NCI-H2107 treated with DMSO at 0.1 percent for 48 hours (cell line): Measurements from ENCODE around the gene THADA.

ENCODE experiments used
- DNase-seq: peaks from one replicate; lab custom pipeline; 2025; ENCODE audit not compliant: unreplicated experiment; lab: John Stamatoyannopoulos, UW

The THADA gene

GRCh38 chr2:43255296-43255910 is 340.4 kb downstream of the THADA start:
- DNase-seq = peak; percentile 65

GRCh38 chr2:43254331-43254730 is 341.5 kb downstream of the THADA start:
- no peak for DNase-seq

- DNase-seq = peak; percentile 75
These were observed 344.6 kb downstream of the THADA start for GRCh38 chr2:43251171-43251731.

- no peak for DNase-seq
These were observed 345.8 kb downstream of the THADA start for GRCh38 chr2:43250015-43250414.

- no peak for DNase-seq
These were observed 347.2 kb downstream of the THADA start for GRCh38 chr2:43248621-43249020.

GRCh38 chr2:43246641-43247040 is 349.2 kb downstream of the THADA start:
- DNase-seq = no peak

- DNase-seq = no peak
These were observed 354.3 kb downstream of the THADA start for GRCh38 chr2:43241558-43241957.

- no peak for DNase-seq
These were observed 355.1 kb downstream of the THADA start for GRCh38 chr2:43240766-43241150.

GRCh38 chr2:43239981-43240765 is 355.7 kb downstream of the THADA start:
- DNase-seq = no peak

GRCh38 chr2:43238813-43239212 is 357.0 kb downstream of the THADA start:
- no peak for DNase-seq

GRCh38 chr2:43238176-43238575 is 357.7 kb downstream of the THADA start:
- no peak for DNase-seq

GRCh38 chr2:43233218-43234212 is 362.3 kb downstream of the THADA start:
- DNase-seq = no peak

- DNase-seq = no peak
These were observed 364.6 kb downstream of the THADA start for GRCh38 chr2:43230951-43231827.

- no peak for DNase-seq
These were observed 365.4 kb downstream of the THADA start for GRCh38 chr2:43230351-43230885.

GRCh38 chr2:43228756-43229659 is 366.8 kb downstream of the THADA start:
- DNase-seq = no peak

- no peak for DNase-seq
These were observed 367.5 kb downstream of the THADA start for GRCh38 chr2:43228321-43228751.

- DNase-seq = no peak
These were observed 368.0 kb downstream of the THADA start for GRCh38 chr2:43227830-43228281.

GRCh38 chr2:43226955-43227829 is 368.6 kb downstream of the THADA start:
- peak; percentile 52 for DNase-seq
